IPS-20b (cell line): ENCODE data around the gene TUBB6.

ENCODE experiments used
- H3K27ac ChIP-seq: one replicate; pipeline ENCODE4 v1.5.1; 2013; ENCODE audit warnings: low read length
- H3K27me3 ChIP-seq: 2 replicates; pipeline ENCODE4 v1.6.1; 2013; ENCODE audit warnings: mild to moderate bottlenecking, low read length, inconsistent platforms; ENCODE audit not compliant: insufficient read depth
- H3K36me3 ChIP-seq: 2 replicates; pipeline ENCODE4 v1.6.1; 2013; ENCODE audit warnings: low read depth, mild to moderate bottlenecking, inconsistent platforms, low read length, moderate library complexity; ENCODE audit not compliant: insufficient read depth
- H3K4me1 ChIP-seq: 2 replicates; pipeline ENCODE4 v1.6.1; 2013; ENCODE audit warnings: mild to moderate bottlenecking, control low read depth, inconsistent platforms, low read length, moderate library complexity; ENCODE audit not compliant: insufficient read depth
- H3K4me3 ChIP-seq: 2 replicates; pipeline ENCODE4 v1.5.1; 2013; ENCODE audit warnings: mild to moderate bottlenecking, low read length, inconsistent platforms
- H3K9ac ChIP-seq: 2 replicates; pipeline ENCODE4 v1.6.1; 2013; ENCODE audit warnings: low read depth, mild to moderate bottlenecking, inconsistent platforms, low read length, moderate library complexity
- H3K9me3 ChIP-seq: 2 replicates; pipeline ENCODE4 v1.6.1; 2013; ENCODE audit warnings: mild to moderate bottlenecking, low read depth, low read length, inconsistent platforms; ENCODE audit not compliant: insufficient read depth

Gene TUBB6

DNA sequence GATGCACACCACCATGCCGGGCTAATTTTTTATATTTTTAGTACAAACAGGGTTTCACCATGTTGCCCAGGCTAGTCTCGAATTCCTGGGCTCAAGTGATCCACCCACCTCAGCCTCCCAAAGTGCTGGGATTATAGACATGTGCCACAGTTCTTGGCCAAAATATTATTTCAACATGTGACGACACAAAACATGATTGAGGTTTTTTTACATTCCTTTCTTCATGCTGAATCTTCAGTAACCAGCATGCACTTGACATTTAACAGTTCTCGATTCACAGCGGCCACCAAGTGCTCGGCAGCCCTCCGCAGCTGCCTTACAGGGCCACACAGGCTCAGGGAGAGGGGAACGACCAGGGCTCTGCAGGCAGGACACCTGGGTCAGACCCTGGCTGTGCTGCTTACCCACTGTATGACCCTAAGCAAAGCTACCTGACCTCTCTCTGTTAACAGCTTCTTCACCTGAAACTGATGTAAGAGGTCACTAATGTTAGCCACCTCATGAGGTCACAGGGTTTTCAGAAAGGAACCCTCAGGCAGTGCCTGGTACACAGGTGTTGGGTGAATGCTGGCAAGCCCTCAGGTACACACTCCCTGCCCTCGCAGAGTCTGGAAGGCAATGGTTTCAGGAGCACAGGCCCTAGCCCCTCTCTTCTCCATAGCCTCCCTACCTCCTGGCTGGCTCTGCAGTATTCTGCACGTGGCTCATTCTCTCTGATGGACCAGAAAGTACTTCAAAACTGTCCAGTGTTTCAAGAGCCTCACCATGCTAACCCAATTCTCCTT lies 25.7 kb downstream of the TUBB6 start:
- peaks cover 21% of the 10 kb centered on the region; the same call in 1 of the 2 replicates for H3K36me3 ChIP-seq
- no peaks in the 10 kb centered on the region for H3K27me3 ChIP-seq
- H3K9ac ChIP-seq, result peak overlapping the region; percentile 49
- H3K4me3 ChIP-seq, result peak overlapping the region; percentile 35; the same call in 1 of the 2 replicates
- H3K9me3 ChIP-seq, result no peaks in the 10 kb centered on the region
- H3K27ac ChIP-seq, result peak overlapping the region; percentile 4
- peaks cover 46% of the 10 kb centered on the region for H3K4me1 ChIP-seq

DNA sequence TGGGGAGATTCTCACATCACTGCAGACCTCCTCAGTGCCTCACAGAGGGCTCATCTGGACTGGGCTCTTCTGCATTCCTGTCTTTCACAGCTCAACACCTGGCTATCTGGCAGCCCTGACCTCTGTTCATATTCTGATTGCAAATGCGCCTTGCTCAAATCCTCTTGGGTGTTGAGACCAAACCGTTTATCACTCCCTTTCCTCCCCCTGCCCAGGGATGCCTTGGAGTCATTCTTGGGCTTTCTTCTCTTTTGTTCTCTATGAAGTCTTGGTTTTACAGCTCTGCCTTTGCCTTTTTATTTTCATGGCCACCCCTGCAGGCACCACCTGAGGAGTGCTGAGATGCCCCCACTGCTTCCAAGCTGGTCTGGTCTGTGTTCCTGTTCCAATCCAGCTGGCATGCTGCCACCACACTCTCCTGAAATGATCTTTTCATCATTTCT lies 26.3 kb downstream of the TUBB6 start:
- peak overlapping the region; percentile 35; the same call in 1 of the 2 replicates for H3K4me3 ChIP-seq
- H3K27ac ChIP-seq, result peak overlapping the region; percentile 55
- H3K4me1 ChIP-seq, result peaks cover 46% of the 10 kb centered on the region
- no peaks in the 10 kb centered on the region for H3K9me3 ChIP-seq
- peak overlapping the region; percentile 49; the same call in 1 of the 2 replicates for H3K9ac ChIP-seq
- H3K27me3 ChIP-seq, result no peaks in the 10 kb centered on the region
- peaks cover 15% of the 10 kb centered on the region; the same call in 1 of the 2 replicates for H3K36me3 ChIP-seq

DNA sequence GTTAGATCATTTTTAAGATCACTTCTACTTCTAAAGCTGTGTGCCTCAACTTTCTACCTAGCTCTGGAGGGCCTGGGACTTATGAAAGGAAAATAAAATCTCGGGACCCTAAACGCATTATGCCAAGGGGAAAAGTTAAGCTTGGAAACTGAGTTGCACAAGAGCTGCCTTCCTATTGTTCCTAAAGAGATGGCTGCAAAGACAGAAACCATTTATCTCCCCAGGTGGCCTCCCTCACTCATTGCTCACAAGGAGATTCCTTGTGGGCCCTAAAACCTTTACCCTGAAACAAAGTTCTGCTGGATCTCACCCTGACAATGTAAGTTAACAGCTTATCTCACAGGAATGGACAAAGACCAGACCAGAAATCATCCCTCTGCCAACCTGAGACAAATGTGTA lies 26.8 kb downstream of the TUBB6 start:
- Histone ChIP-seq H3K4me1 (peaks cover 46% of the 10 kb centered on the region), H3K9ac (peak overlapping the region; percentile 49; the same call in 1 of the 2 replicates), H3K27me3 (no peaks in the 10 kb centered on the region), H3K27ac (peak overlapping the region; percentile 55), H3K36me3 (peaks cover 10% of the 10 kb centered on the region; the same call in 1 of the 2 replicates), H3K9me3 (no peaks in the 10 kb centered on the region), H3K4me3 (peak overlapping the region; percentile 35; the same call in 1 of the 2 replicates)

DNA sequence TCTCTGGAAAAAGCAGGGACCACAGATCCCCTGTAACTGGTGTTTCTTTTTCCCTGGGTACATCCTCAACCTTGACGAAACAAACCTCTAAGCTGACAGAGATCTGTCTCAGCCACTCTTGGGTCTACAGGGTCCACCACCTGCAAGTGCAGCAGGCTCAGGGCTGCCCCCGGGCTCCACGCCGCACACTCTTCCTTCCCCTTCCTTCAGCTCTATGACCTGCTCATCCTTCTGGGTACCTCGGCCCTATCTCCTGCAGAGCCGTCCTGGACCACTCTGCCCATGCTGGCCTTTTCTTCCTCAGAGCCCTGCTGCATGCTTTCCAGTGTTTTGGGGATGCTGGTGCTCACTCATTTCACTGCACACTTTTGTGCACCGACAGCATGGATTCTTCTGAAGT lies 27.5 kb downstream of the TUBB6 start:
- Histone ChIP-seq H3K36me3 (peaks cover 15% of the 10 kb centered on the region; the same call in 1 of the 2 replicates), H3K9me3 (no peaks in the 10 kb centered on the region), H3K4me1 (peaks cover 46% of the 10 kb centered on the region), H3K9ac (peak overlapping the region; percentile 63; the same call in 1 of the 2 replicates), H3K27ac (peak overlapping the region; percentile 94), H3K27me3 (no peaks in the 10 kb centered on the region), H3K4me3 (peak overlapping the region; percentile 35; the same call in 1 of the 2 replicates)

DNA sequence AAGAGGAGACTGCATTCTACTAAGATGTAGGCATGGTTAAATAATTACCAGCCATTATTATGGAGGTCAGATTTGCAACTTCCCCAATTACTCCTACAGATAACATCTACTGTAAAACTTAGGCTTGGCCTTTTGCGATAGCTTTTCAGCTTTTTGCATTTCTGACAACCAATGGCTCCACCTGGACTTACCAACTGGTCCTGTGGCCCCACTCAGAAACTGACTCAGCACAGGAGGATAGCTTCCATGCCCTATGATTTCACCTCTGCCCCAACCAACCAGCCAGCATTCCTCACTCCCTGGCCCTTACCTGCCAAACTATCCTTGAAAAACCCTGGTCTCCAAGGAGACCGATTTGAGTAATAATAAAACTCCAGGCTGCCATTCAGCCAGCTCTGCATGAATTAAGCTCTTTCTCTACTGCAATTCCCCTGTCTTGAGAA lies 28.2 kb downstream of the TUBB6 start:
- no peaks in the 10 kb centered on the region for H3K27me3 ChIP-seq
- H3K4me3 ChIP-seq, result peak overlapping the region; percentile 35; the same call in 1 of the 2 replicates
- H3K9ac ChIP-seq, result peak overlapping the region; percentile 63; the same call in 1 of the 2 replicates
- H3K4me1 ChIP-seq, result peaks cover 46% of the 10 kb centered on the region
- peaks cover 14% of the 10 kb centered on the region; the same call in 1 of the 2 replicates for H3K36me3 ChIP-seq
- H3K9me3 ChIP-seq, result no peaks in the 10 kb centered on the region
- H3K27ac ChIP-seq, result peak overlapping the region; percentile 94

DNA sequence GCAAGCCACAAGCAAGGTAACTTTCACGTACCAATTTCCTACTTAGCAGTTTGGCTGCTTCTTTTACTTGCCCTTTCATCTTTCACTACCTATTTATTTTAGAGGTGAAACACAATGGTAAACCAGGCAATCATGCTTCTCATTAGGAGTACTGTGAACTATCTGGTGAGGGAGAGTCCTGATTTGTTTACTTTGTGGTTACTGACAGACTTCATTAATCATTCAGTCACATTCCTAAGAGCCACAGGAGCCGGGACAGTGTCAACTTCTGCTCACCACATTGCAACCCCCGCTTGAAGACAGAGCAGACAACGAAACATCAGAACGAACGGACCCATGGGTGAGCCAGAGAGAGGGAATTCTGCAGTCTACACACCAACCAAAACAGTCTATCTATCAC lies 28.8 kb downstream of the TUBB6 start:
- H3K36me3 ChIP-seq, result peaks cover 20% of the 10 kb centered on the region
- H3K9me3 ChIP-seq, result no peaks in the 10 kb centered on the region
- peak overlapping the region; percentile 35 for H3K9ac ChIP-seq
- no peaks in the 10 kb centered on the region for H3K27me3 ChIP-seq
- peaks cover 46% of the 10 kb centered on the region for H3K4me1 ChIP-seq
- peak overlapping the region; percentile 41 for H3K27ac ChIP-seq
- H3K4me3 ChIP-seq, result peak overlapping the region; percentile 47; the same call in 1 of the 2 replicates

DNA sequence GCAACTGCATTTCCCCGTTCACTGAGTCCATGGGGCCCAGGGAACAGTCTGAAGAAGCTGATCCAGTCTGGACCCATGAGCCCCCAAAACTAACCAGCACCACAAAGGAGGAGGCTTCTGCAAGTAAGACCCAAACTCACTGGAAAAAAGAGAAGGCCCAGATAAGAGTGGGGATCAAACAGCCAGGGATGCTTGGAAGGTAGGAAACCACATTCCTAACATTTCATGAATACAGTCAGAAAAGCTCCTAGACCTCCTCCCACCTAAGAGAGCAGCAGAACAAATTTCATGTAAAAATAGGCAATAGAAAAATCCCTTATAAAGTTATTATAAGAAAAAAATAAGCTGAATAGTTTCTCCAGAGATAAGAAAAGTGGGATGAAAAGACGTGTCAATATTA lies 30.3 kb downstream of the TUBB6 start:
- peak overlapping the region; percentile 41 for H3K27ac ChIP-seq
- H3K4me3 ChIP-seq, result no peak overlapping the region
- peak overlapping the region; percentile 5; the same call in 1 of the 2 replicates for H3K9ac ChIP-seq
- peaks cover 46% of the 10 kb centered on the region for H3K4me1 ChIP-seq
- no peaks in the 10 kb centered on the region for H3K9me3 ChIP-seq
- peaks cover 35% of the 10 kb centered on the region for H3K36me3 ChIP-seq
- H3K27me3 ChIP-seq, result no peaks in the 10 kb centered on the region

DNA sequence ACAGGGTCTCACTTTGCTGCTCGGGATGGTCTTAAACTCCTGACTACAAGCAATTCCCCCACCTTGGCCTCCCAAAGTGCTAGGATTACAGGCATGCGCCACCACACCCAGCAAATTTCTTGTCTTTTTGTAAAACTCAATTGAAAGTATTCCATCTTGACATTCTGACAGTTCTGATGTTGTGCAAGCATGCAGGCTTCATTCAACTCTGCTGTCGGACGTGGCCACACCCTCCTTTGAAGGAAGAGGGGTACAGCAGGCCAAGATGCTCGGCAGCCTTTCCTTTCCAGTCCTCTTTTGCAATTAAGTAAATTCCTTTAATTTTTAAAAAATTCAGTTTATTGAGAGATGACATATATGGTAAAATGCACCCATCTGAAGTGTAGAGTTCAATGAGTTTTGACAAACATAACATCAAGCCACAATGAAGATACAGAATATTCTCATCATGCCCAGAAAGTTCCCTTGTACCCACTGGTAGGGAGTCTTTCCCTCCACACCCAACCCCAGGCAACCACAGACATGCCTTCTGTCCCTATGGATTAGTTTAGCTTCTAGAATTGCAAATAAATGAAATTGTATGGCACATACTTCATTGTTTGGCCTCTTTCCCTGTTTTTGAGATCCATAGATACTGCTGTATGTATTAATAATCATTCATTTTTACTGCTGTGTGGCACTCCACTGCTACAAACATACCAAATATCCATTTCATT lies 33.1 kb downstream of the TUBB6 start:
- no peak overlapping the region for H3K27ac ChIP-seq
- H3K36me3 ChIP-seq, result peaks cover 56% of the 10 kb centered on the region
- H3K27me3 ChIP-seq, result no peaks in the 10 kb centered on the region

DNA sequence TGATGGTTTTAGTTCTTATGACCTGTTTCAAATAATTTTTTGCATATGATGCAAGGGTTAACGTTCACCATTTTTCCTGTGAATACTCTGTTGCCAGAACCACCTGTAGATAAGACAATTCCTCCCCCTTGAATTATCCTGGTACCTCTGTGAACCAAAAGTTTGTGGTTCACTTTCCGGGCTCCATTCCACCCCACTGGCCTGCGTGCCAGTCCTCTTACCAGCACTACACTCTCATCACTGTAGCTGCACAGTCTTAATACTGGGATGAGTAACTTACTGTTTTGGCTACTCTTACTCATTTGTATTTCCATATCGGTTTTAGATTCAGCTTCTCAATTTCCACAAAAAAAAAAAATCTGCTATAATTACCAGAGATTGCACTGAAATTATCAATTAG lies 34.6 kb downstream of the TUBB6 start:
- Histone ChIP-seq H3K4me3 (no peak overlapping the region), H3K27ac (no peak overlapping the region), H3K9ac (no peak overlapping the region), H3K9me3 (no peaks in the 10 kb centered on the region), H3K27me3 (no peaks in the 10 kb centered on the region), H3K36me3 (peaks cover 68% of the 10 kb centered on the region), H3K4me1 (peaks cover 6% of the 10 kb centered on the region; the same call in 1 of the 2 replicates)

More for the DNA sequence above, 33.1 kb downstream of the TUBB6 start:
- Histone ChIP-seq H3K4me3 (no peak overlapping the region), H3K4me1 (peaks cover 19% of the 10 kb centered on the region; the same call in 1 of the 2 replicates), H3K9ac (no peak overlapping the region), H3K9me3 (no peaks in the 10 kb centered on the region)

DNA sequence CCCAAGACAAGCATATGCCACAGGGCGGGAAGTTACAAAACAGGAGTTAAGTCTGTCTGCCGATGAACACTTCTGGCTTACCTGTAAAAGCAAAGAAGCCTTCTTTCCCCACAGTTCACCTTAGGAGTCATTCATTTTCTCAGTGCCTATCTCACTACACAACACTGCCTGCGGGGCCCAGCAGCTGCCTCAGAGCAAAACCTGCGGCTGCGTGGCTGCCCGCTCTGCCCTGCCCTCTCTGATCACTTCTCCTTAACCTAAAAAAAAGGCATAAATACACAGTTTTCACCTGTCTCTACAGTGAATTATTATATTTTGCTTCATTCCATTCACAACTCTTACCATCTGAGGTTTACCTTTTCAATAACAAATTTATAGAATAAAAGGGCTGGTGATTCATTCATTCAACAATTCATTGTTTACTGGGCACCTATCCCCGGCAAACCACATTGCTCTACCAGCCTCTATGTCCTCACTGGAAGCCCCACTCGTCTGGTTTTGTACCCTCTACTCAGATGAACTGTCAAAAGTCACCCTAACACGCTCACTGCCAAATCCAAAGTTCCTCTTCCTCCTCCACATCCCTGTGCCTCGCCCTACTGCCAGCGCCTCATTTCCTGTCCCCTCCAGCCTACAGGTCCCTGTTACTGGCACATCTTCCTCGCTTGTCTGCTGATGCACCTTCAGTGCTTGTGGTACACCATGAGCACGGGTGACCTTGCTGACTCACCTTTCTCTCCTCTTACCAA lies 37.6 kb downstream of the TUBB6 start:
- H3K36me3 ChIP-seq, result peaks cover 90% of the 10 kb centered on the region
- no peak overlapping the region for H3K4me3 ChIP-seq

DNA sequence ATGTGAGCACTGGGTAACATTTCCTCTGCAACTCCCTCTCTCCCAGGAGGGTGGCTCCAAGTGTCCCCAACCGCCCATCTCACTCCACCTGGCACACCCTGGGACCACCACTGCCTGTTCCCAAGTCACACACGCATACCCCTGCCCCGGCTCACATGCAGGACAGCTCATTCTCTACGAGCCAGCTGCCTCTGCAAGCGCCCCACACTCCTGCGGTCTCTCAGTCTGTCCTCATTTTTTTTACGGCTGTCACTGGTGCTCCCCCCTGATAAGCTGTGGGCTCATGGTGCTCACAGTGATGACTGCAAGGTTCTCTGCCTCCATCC lies 38.2 kb downstream of the TUBB6 start:
- no peaks in the 10 kb centered on the region for H3K9me3 ChIP-seq
- H3K27ac ChIP-seq, result no peak overlapping the region
- no peak overlapping the region for H3K4me3 ChIP-seq
- no peaks in the 10 kb centered on the region for H3K27me3 ChIP-seq
- peaks cover 92% of the 10 kb centered on the region for H3K36me3 ChIP-seq
- H3K9ac ChIP-seq, result no peak overlapping the region
- no peaks in the 10 kb centered on the region for H3K4me1 ChIP-seq

More for the DNA sequence above, 37.6 kb downstream of the TUBB6 start:
- H3K27ac ChIP-seq, result no peak overlapping the region
- H3K27me3 ChIP-seq, result no peaks in the 10 kb centered on the region
- H3K9ac ChIP-seq, result no peak overlapping the region
- no peaks in the 10 kb centered on the region for H3K4me1 ChIP-seq
- H3K9me3 ChIP-seq, result no peaks in the 10 kb centered on the region
